AG08395 (cell line): Measurements from ENCODE around the gene JMJD1C.
"Not testable (repeated sequence)": the region's sequence is repeated elsewhere in the genome, so short reads cannot be mapped to it uniquely, and the experiment has no call there.

Source experiments
- DNase-seq: peaks from one replicate; pipeline ENCODE4 v3.0.0; 2012; ENCODE audit warnings: mixed read lengths, low spot score

JMJD1C gene

DNA sequence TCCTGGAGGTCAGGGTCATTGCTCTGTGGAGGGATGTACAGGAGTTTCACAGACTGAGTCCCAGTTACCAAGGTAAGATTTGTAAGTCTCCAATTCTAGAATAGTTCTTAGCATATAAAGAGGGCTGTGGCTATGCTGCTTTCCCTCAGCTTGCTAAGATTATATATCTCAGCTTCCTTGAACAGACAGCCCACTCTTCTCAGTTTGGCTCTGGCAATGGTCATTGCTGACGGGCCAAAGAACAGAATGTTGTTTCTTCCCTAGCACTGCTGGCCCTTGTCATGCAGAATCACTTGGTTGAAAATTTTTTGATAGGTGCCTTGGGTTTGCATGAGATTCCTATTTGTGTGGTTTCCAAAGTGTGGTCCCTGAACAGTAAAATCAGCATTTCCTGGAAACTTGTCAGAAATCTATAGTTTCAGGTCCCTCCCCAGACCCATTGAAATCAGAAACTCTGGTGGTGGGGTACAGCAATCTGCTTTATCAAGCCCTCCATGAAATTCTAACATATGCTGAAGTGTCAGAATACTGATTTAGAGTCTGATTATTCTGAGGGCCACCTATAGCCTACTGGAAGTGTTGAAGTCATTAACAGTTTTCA, 294.4 kb downstream of the JMJD1C start:
- no peak for DNase-seq

DNA sequence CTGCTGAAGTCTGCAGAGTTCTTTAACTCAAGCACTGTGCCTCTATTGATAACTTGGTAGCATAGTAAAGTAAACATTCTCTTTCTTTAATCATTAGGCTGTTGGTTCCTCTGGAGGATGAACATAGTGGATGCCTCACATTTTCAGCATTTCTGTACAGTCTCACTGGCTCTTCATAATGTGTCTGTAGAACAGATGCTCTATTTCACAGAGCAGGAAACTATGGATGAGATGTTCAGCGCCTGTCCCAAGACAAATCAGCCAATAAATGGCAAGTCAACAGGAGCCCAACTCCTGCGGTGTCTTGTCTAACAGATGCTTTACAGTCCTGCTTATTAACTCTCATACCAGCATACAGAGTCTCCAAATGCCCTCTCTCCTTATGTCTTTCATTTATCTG, 296.2 kb downstream of the JMJD1C start:
- DNase-seq: no peak

DNA sequence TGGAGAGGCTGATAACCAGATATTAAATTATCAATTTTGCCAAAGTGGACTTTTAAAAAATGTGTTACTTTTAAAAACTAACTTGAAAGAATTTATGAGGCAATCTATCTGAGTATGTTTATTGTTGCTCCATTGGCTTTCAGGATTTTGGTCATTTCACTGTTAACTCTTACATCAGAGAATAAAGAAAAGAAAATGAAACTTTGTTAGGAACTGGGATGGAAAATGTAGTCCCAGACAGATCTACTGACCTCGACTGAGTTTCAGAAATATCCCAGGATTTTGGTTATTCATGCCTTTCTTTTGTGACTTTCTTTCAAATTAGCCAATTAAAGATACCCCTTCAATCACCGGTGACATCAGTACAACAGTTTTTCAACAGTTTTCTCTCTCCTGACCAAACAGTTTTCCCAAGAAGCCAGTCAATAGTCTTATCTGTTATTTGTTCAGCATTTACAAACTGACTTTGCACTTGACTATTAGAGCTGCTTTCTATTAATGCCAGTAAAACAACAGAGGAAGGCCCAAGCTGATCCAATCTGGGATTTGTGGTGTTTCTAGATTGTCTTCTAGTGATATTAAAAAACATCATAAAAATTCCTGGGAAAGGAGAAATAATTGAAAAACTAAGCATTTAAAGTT, 296.8 kb downstream of the JMJD1C start:
- no peak for DNase-seq

DNA sequence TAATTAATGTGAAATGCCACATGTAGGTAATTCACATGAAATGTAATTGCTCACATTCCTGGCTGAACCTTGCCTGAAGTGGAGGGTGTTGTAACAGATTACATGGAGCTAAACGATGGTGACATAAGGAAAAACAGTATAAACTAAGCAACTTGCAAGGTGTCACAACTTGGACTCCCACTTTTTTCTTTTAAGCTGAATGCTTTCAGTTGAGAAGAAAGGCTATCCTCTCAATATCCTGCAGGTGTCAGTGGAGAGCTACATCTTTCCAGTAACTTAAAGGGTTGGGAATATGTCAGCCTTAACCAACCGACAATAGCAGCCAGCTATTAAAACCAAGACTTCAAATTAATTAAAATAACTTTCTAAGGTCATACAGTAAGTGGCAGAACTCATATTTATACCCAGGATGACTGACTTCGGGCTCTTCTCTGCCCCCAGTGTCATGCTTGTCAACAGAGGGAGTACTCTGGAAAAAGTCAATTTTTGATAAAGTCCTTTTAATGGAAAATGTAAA, 299.0 kb downstream of the JMJD1C start:
- peak; percentile 67 for DNase-seq

DNA sequence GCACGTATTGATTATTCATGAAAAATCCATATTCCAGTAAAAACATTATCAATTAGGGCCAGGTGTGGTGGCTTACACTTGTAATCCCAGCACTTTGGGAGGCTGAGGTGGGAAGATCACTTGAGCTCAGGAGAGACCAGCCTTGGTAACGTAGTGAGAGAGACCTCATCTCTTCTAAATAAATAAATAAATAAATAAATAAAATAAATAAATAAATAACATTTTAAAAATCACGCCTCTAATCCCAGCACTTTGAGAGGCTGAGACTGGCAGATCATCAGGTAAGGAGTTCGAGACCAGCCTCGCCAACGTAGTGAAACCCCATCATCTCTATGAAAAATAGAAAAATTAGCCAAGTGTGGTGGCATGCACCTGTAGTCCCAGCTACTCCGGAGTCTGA, 300.5 kb downstream of the JMJD1C start:
- DNase-seq: no peak

DNA sequence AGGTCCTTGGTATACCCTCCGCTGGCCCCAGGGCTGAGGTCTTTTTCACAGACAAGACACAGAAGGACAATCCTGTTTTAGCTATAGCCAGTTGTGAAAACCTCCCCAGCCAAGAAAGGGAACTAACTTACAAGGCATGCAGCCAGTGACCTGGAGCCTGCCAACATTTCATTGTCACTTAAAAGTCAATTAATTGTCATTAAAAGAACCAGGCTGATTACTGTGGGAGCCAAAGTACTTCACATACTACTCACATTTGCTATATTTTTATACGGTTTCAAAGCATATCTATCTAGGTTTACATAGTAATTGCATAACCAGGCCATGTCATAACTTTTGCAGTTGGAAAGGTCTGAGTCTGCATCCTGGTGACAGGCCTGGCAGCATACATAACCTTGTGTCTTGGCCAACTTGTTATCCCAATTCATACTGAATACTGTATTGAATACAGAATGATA, 301.6 kb downstream of the JMJD1C start:
- DNase-seq: no peak

DNA sequence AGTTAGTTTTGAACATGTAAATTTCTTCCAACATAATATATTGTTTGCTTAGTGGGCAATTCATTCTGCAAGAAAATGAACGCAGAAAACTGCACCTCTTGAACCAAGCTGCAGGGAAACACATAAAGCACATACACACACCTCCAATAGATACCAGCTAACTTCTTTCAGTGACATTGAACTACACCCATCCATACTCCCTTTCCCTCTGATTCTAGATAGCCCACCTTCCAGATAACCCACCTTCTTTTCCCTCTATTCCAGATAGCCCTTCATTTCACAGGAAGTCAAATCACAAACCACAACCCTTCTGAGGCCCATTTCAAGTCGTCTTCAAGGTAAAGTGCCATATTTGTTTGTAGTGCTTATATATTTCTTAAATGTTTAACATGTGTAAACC, 304.2 kb downstream of the JMJD1C start:
- DNase-seq: no peak

DNA sequence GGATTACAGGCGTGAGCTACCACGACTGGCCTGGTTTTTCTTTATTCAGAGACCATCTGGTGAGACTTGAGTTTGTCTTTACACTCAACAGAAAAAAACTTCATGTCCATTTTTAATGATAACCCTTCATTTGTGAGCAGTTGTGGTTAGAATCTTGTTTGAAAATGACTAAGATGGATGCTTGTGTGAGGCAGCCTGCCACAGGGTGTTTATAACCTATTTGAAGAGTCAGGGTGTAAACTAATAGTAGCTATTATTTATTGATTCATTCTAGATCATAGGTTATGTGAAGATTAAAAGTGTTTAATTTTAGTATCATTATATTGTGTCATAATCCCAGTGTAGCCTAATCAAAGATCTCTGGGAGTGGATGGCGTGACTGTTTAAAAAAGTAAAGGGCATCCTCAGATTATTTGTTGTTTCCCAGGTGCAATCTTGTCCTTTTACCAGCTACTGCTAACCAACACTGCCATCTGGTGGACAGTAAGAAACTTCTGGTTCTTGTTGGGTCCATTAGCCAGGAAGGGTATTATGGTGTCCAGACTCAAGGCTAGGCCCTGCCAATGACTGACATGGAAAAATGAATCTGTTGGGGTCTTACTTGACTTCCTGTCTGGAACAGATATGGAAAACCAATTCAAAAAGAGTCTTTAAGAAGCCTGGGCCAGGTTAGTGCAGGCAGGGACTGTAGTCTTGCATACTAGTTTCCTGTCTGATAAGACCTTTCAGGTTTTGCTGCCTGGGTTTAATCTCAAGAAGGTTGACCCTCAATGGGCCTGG, 307.7 kb downstream of the JMJD1C start:
- peak; percentile 75 for DNase-seq

DNA sequence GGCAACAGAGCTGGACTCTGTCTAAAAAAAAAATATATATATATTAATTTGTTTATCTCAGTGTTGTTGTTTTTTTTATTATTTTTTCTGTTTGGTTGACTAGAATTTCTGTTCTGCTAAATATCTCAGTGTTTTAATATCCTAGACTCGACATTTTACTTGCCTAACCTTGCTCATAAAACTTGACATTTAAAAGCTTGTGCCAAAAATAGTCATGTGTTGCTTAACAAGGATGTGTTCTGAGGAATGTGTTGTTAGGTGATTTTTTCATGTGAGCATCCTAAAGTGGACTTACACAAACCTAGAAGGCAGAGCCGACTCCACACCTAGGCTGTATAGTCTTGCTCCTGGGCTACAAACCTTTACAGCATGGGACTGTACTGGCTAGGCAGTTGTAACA, 309.5 kb downstream of the JMJD1C start:
- DNase-seq: no peak

DNA sequence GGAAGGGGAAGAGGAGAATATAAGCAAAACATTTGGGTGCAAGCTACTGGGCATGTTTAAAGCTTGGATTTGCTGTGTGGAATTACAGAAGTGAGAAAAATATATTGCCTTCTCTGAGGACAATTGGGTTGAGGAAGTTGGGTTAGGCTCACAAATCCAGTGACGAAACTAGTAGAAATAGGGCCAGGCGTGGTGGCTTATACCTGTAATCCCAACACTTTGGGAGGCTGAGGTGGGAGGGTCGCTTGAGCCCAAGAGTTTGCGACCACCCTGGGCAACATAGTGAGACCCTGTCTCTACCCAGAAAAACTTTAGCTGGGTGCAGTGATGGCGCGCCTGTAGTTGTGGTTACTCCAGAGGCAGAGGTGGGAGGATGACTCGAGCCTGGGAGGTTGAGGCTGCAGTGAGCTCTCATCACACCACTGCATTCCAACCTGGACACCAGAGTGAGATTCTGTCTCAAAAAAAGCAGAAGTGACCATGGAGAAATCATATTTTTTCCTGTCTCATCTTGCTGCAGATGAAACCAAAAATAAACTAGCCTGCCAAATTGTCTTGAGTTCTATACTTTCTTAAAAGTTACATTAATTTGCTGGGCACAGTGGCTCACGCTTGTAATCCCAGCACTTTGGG, 310.3 kb downstream of the JMJD1C start:
- DNase-seq: no peak

DNA sequence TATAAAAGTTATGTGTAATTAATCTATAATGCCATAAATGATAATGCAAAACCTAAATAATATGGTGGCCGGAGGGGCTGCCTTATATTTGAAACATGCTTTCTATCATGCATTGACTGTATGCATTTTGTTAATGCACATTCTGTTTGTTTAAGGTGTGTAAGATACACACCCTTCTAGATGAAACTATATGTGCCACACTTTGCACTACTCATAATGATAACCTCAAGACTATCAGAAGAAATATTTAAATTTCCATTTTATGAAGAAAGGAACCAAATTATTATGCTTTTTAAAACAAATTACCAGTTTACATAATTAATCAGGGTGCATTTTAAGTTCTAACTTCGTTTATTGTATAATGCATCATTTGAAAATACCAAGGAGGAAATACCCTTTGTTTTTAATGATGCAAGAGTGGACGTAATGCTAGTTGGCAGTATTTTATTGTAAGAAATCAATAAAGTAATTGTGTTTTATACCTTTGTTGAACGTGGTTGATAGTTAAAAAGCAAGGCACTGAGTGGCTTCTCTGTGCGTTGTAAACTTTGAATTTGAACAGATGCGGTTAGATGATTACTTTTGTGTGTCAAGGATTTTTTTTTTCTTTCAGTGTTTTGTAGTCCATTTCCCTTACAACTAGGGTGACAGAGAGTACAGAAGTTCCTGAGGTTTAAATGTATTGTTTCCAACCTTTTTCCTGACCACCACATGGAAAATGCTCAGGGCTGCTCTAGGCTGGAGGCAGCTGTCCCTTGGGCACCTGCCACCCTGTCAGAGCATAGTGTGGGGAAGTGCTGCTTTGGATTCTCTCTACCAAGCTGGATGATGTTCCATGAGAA, 311.0 kb downstream of the JMJD1C start:
- no peak for DNase-seq

DNA sequence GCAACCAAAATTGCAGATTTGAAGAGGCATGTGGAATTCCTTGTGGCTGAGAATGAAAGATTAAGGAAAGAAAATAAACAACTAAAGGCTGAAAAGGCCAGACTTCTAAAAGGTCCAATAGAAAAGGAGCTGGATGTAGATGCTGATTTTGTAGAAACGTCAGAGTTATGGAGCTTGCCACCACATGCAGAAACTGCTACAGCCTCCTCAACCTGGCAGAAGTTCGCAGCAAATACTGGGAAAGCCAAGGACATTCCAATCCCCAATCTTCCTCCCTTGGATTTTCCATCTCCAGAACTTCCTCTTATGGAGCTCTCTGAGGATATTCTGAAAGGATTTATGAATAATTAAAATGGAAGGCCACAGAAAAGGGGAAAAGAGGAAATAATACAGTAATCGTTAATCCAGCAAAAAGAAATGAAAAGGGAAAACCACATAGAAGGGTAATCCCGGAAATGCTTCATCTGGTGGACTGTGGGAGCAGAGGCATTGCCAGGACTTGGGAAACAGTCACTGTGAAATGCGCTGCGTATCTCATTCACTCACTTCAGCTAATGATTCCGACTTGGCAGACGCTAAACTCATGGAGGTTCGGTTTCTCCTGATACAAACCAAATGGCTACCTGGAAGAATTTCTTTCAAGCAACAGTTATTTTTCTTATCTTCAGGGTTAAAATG, 311.8 kb downstream of the JMJD1C start:
- not testable (repeated sequence) for DNase-seq

DNA sequence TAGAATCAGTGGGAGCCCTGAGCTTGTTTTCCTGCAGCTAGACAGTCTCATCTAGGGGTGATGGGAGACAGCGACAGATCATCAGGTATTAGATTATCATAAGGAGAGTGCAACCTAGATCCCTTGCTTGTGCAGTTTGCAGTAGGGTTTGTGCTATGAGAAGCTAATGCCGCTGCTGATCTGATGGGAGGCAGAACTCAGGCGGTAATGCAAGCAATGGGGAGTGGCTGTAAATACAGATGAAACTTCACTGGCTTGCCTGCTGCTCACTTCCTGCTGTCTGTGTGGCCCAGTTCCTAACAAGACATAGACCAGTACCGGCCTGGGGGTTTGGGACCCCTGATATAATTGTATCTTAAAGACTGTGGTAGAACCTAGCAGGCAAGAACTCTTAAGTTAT, 315.0 kb downstream of the JMJD1C start:
- DNase-seq: no peak

DNA sequence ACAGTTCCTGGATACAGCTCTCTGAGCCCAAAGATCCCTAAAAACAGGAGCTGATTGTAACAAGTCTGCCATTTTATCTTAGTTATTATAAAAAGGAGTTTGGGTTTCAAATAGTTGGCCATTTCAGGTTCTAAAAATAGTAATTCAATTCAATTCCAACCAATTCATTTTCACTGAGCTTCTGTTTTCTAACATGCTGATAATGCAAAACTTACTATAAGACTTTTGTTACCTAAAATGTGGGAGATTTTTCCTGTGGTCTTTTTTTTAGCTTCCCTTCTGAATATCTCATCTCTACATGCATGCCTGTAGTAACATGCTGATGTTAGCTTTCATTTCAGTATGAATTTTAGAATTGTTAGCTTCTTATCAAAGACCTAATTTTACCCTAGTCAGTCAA, 319.3 kb downstream of the JMJD1C start:
- no peak for DNase-seq

DNA sequence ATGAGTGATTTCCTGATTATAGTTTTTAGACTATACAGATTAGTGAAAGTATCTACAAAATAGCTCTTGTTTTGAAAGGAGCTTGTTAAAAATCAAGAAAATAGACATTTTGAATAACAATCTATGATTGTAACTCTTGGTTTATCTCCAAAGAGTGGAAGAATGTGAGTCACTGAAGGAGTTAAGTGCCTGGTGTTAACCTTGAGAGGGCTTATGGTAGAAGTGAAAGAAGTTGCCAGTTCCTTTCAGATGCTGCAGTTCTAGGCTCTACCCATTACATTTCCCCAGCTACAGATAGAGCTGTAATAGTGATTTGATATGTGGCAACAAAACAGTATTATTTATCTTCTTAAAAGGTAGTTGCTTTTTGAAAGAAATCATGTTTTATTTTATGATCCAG, 320.0 kb downstream of the JMJD1C start:
- DNase-seq: peak; percentile 41

DNA sequence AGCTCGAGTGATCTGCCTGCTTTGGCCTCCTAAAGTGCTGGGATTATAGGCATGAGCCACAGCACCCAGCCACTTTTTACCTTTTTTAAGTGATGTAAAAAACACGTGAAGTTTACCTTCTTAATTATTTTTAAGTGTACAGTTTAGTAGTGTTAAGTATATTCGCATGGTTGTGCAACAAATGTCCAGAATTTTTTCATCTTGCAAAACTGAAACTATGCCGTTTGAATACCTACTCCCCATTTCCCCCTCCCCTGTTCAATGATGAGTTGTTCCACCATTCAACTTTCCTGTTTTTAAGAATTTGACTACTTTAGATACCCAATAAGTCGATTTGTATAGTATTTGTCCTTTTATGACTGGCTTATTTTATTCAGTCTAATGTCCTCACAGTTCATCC, 321.8 kb downstream of the JMJD1C start:
- DNase-seq: no peak

DNA sequence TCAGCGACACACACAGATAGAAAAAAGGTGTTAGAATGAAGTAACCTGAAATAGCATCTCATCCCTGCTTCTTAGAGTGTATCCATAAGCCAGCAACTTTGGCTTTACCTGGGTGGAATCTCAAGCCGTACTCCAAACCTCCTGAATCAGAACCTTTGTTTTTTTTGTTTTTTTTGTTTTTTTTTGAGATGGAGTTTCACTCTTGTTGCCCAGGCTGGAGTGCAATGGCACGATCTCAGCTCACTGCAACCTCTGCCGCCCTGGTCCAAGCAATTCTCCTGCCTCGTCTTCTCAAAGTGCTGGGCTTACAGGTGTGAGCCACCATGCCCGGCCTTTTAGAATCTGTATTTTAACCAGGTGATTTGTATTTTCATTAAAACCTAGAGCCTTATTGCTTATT, 323.6 kb downstream of the JMJD1C start:
- no peak for DNase-seq

DNA sequence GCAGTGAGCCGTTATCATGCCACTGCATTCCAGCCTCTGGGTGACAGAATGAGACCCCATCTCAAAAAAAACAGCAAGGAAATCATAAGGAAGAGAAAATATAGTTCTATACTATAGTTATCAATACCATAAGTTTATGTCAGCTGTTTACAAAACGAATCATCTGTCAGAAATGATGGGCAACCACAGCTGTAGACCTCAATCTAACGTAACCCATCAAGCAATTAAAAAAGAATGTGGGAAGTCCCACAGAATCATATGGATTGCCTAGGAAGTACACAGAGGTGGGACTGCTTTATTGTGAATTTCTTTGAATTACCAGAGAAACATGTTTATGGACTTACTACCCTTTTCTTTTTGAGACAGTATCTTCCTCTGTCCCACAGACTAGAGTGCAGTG, 325.7 kb downstream of the JMJD1C start:
- no peak for DNase-seq

DNA sequence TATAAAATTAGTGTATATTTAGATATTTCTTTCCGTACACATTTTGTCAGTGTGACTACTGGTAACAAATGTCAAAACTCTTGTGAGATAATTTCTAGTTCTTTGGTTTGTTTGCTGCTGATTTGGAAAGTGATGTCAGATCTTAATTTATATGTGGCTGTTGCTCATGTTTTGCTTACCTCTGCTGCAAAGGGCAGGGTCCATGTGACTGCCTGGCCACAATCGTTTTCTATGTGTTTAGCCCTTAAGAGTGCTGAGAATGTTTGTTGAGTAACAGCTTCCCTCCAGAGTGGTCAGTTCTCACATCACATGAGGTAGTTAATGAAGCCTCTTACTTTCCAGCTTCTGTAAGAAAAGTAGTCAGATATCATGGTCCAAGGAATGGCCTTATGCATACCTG, 328.5 kb downstream of the JMJD1C start:
- DNase-seq: no peak

DNA sequence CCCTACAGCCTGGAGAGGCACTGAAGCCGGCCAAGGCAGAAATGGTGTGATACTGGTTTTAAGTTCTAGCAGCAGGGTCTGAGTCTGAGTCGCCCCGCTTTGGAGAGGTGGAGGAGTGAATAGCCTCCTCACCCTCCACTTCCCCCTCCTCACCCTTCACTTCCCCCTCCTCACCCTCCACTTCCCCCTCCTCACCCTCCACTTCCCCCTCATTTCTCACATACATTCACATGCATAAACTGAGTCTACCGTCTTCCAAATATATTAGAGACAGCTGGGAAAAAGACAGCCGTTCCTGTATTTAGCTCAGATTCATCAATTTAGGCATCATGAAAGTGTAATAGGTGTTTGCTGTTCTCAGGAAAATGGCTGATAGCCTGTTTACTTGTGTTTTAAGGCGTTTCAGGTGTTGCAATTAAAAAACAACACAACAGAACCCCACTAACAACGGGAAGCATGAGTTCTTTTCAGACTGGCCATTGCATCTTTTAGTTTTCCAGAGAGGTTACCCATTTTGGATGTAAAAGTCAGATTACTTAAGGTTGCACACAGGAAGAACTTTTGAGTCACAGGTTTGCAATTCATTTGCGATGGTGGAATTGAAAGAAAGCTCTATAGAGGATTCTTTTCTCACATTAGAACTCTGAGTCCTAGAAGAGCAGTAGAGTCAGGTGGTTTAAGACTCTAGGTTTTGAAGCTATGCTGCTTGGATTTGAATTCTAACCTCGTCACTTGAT, 331.8 kb downstream of the JMJD1C start:
- DNase-seq: peak; percentile 16
